GM12872 (cell line): Measurements from ENCODE around the gene GABRA5.

ENCODE experiments used
- CTCF ChIP-seq: IDR thresholded peaks from 3 replicates; pipeline ENCODE4 v1.5.1; 2011; ENCODE audit warnings: low read depth, mild to moderate bottlenecking, low read length, moderate library complexity; ENCODE audit not compliant: insufficient read depth

The GABRA5 gene

GRCh38 chr15:26935322-26935721, 68.5 kb downstream of the GABRA5 start:
- TF ChIP-seq CTCF, result no peak

GRCh38 chr15:26936502-26936901, 69.6 kb downstream of the GABRA5 start:
- no peak for TF ChIP-seq CTCF

- TF ChIP-seq CTCF, result no peak
Observed at GRCh38 chr15:26937134-26937533, 70.3 kb downstream of the GABRA5 start.

GRCh38 chr15:26939398-26939797, 72.5 kb downstream of the GABRA5 start:
- TF ChIP-seq CTCF, result no peak

GRCh38 chr15:26941489-26941888, 74.6 kb downstream of the GABRA5 start:
- TF ChIP-seq CTCF, result no peak

GRCh38 chr15:26943866-26944265, 77.0 kb downstream of the GABRA5 start:
- TF ChIP-seq CTCF, result no peak

GRCh38 chr15:26945046-26945445, 78.2 kb downstream of the GABRA5 start:
- TF ChIP-seq CTCF, result no peak

- TF ChIP-seq CTCF, result no peak
Observed at GRCh38 chr15:26950001-26950400, 83.1 kb downstream of the GABRA5 start.
